ENCODE data around the gene RPN2. TPM values are rescaled to one million over a fixed set of nuclear protein-coding genes. Genes with fewer than 3 reads are reported as not detected.

The RPN2 gene
- polyA plus RNA-seq, 1 donor (not counting 4 experiments of a cell fraction or from before 2014, with no cell fraction given) = 220 TPM

- H3K4me1 ChIP-seq (ENCODE audit: control insufficient read depth, extremely low read depth, insufficient read depth, low read length) = no peaks in the 10 kb centered on the region
- H3K27ac ChIP-seq (ENCODE audit: control insufficient read depth, insufficient read depth, low read length) = no peak overlapping the region
- no peak overlapping the region for H2AFZ ChIP-seq (ENCODE audit: control insufficient read depth, low read length)
- H3K9ac ChIP-seq (ENCODE audit: control insufficient read depth, extremely low read depth, insufficient read depth, low read length) = no peak overlapping the region
- DNase-seq (ENCODE audit: low read depth, low spot score) (no peak), FAIRE-seq (no peak)
- TF ChIP-seq EZH2 (IDR thresholded peaks at IDR 0.05; ENCODE audit: low read length) = no peak
- TF ChIP-seq, protein P1, sequence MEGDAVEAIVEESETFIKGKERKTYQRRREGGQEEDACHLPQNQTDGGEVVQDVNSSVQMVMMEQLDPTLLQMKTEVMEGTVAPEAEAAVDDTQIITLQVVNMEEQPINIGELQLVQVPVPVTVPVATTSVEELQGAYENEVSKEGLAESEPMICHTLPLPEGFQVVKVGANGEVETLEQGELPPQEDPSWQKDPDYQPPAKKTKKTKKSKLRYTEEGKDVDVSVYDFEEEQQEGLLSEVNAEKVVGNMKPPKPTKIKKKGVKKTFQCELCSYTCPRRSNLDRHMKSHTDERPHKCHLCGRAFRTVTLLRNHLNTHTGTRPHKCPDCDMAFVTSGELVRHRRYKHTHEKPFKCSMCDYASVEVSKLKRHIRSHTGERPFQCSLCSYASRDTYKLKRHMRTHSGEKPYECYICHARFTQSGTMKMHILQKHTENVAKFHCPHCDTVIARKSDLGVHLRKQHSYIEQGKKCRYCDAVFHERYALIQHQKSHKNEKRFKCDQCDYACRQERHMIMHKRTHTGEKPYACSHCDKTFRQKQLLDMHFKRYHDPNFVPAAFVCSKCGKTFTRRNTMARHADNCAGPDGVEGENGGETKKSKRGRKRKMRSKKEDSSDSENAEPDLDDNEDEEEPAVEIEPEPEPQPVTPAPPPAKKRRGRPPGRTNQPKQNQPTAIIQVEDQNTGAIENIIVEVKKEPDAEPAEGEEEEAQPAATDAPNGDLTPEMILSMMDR (optimal IDR thresholded peaks at IDR 0.05 in 1 of 3, IDR thresholded peaks at IDR 0.05 in 1 of 3, conservative IDR thresholded peaks at IDR 0.05 in 1 of 3; ENCODE audit: extremely low read depth in 1 of 3, insufficient read depth in 2 of 3, low read length in 3 of 3) = no peak
- H3K4me2 ChIP-seq (ENCODE audit: control insufficient read depth, extremely low read depth, insufficient read depth, low read depth, low read length) = no peak overlapping the region
- H3K36me3 ChIP-seq (ENCODE audit: control insufficient read depth in 2 of 2, extremely low read depth in 1 of 2, insufficient read depth in 2 of 2, low read length in 2 of 2) = no peaks in the 10 kb centered on the region
- H3K79me2 ChIP-seq (ENCODE audit: control insufficient read depth, insufficient read depth, low read length) = no peaks in the 10 kb centered on the region
- peaks cover 7% of the 10 kb centered on the region for H3K27me3 ChIP-seq (ENCODE audit: control insufficient read depth, extremely low read depth, insufficient read depth, low read length)
- no peaks in the 10 kb centered on the region for H3K9me3 ChIP-seq (ENCODE audit: control insufficient read depth, low read depth, low read length)
- H3K4me3 ChIP-seq (ENCODE audit: control insufficient read depth in 2 of 3, extremely low read depth in 1 of 3, insufficient read depth in 2 of 3, low read depth in 1 of 3, low read length in 3 of 3) = no peak overlapping the region
- dilution Hi-C loops (cut with MboI; ENCODE audit: extremely low pct_ligation_motif_present, low sequenced_read_pairs) = no loop called here
- no peaks in the 10 kb centered on the region for H4K20me1 ChIP-seq (ENCODE audit: control insufficient read depth, extremely low read depth, insufficient read depth, low read length)
- H3K9me1 ChIP-seq (ENCODE audit: control insufficient read depth, extremely low read depth, insufficient read depth, low read length) = no peaks in the 10 kb centered on the region
Measured at GRCh38 chr20:37155987-37156386, 23.1 kb upstream of the RPN2 start.

DNA sequence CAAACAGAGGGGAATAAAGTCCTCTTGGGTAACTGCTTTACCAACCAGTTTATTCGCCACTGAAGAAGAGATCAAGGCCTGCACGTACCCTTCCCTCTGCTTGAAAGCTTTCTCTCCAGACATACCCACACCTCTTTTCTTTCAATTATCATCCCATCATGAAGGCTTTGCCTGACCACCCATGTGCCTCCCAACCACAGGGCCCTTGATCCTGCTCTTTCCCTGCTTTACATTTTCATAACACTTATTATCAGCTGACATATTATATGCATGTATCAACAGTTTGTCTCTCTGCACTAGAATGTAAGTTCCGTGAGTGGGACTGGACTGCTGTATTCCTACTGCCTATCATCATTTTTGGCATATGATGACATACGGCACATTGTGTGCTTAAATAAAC, 20.9 kb upstream of the RPN2 start:
- TF ChIP-seq, protein P1 (optimal IDR thresholded peaks at IDR 0.05 in 1 of 3, IDR thresholded peaks at IDR 0.05 in 1 of 3, conservative IDR thresholded peaks at IDR 0.05 in 1 of 3; ENCODE audit: extremely low read depth in 1 of 3, insufficient read depth in 2 of 3, low read length in 3 of 3) = no peak
- no peak for TF ChIP-seq EZH2 (IDR thresholded peaks at IDR 0.05; ENCODE audit: low read length)
- DNase-seq (ENCODE audit: low read depth, low spot score) (no peak), FAIRE-seq (no peak)
- dilution Hi-C loops (cut with MboI; ENCODE audit: extremely low pct_ligation_motif_present, low sequenced_read_pairs) = no loop called here
- H3K27ac ChIP-seq (ENCODE audit: control insufficient read depth, insufficient read depth, low read length) = no peak overlapping the region
- peaks cover 12% of the 10 kb centered on the region for H3K27me3 ChIP-seq (ENCODE audit: control insufficient read depth, extremely low read depth, insufficient read depth, low read length)
- H2AFZ ChIP-seq (ENCODE audit: control insufficient read depth, low read length) = no peak overlapping the region
- no peak overlapping the region for H3K4me2 ChIP-seq (ENCODE audit: control insufficient read depth, extremely low read depth, insufficient read depth, low read depth, low read length)
- H4K20me1 ChIP-seq (ENCODE audit: control insufficient read depth, extremely low read depth, insufficient read depth, low read length) = no peaks in the 10 kb centered on the region
- H3K4me1 ChIP-seq (ENCODE audit: control insufficient read depth, extremely low read depth, insufficient read depth, low read length) = no peaks in the 10 kb centered on the region
- no peaks in the 10 kb centered on the region for H3K36me3 ChIP-seq (ENCODE audit: control insufficient read depth in 2 of 2, extremely low read depth in 1 of 2, insufficient read depth in 2 of 2, low read length in 2 of 2)
- H3K79me2 ChIP-seq (ENCODE audit: control insufficient read depth, insufficient read depth, low read length) = no peaks in the 10 kb centered on the region
- no peaks in the 10 kb centered on the region for H3K9me3 ChIP-seq (ENCODE audit: control insufficient read depth, low read depth, low read length)
- H3K4me3 ChIP-seq (ENCODE audit: control insufficient read depth in 2 of 3, extremely low read depth in 1 of 3, insufficient read depth in 2 of 3, low read depth in 1 of 3, low read length in 3 of 3) = no peak overlapping the region
- H3K9me1 ChIP-seq (ENCODE audit: control insufficient read depth, extremely low read depth, insufficient read depth, low read length) = no peaks in the 10 kb centered on the region
- no peak overlapping the region for H3K9ac ChIP-seq (ENCODE audit: control insufficient read depth, extremely low read depth, insufficient read depth, low read length)

All from keratinocyte (primary cell).